Hepatocyte (in vitro differentiated cells): Measurements from ENCODE around the gene C9orf43. TPM values are rescaled to one million over a fixed set of nuclear protein-coding genes. Genes with fewer than 3 reads are reported as not detected.

Experiments used
- DNase-seq: peaks from one replicate; pipeline ENCODE4 v3.0.0-alpha.2; 2016; ENCODE audit warnings: low spot score
- H2AFZ ChIP-seq: fragments of 200-600 bp; sonication (generic); 2 replicates; pipeline ENCODE4 v1.6.0; 2016; ENCODE audit warnings: antibody characterized with exemption, mild to moderate bottlenecking
- H3K27ac ChIP-seq: fragments of 200-600 bp; sonication (generic); 2 replicates; pipeline ENCODE4 v1.5.1; 2016; ENCODE audit warnings: mild to moderate bottlenecking
- H3K27me3 ChIP-seq: fragments of 200-600 bp; sonication (generic); 2 replicates; pipeline ENCODE4 v1.6.1; 2016
- H3K36me3 ChIP-seq: fragments of 200-600 bp; sonication (generic); replicated peaks from 2 replicates; pipeline ENCODE4 v1.5.1; 2016; ENCODE audit warnings: low read depth; ENCODE audit not compliant: insufficient read depth
- H3K4me1 ChIP-seq: fragments of 200-600 bp; sonication (generic); 2 replicates; pipeline ENCODE4 v1.5.1; 2016; ENCODE audit warnings: mild to moderate bottlenecking, moderate library complexity; ENCODE audit not compliant: insufficient read depth
- H3K4me2 ChIP-seq: fragments of 200-600 bp; sonication (generic); 2 replicates; pipeline ENCODE4 v1.6.0; 2016
- H3K4me3 ChIP-seq: fragments of 200-600 bp; sonication (generic); 2 replicates; pipeline ENCODE4 v1.5.1; 2016; ENCODE audit warnings: mild to moderate bottlenecking
- H3K79me2 ChIP-seq: fragments of 200-600 bp; sonication (generic); 2 replicates; pipeline ENCODE4 v1.6.0; 2017; ENCODE audit warnings: mild to moderate bottlenecking
- H3K9me2 ChIP-seq: fragments of 200-600 bp; sonication (generic); replicated peaks from 2 replicates; pipeline ENCODE4 v1.6.0; 2017; ENCODE audit warnings: mild to moderate bottlenecking; ENCODE audit not compliant: insufficient read depth
- H3K9me3 ChIP-seq: fragments of 200-600 bp; sonication (generic); 2 replicates; pipeline ENCODE4 v1.5.1; 2016; ENCODE audit warnings: low read depth, mild to moderate bottlenecking
- H4K20me1 ChIP-seq: fragments of 200-600 bp; sonication (generic); 2 replicates; pipeline ENCODE4 v1.6.0; 2016; ENCODE audit warnings: mild to moderate bottlenecking; ENCODE audit not compliant: insufficient read depth, poor library complexity, severe bottlenecking
- CTCF ChIP-seq: fragments of 200-600 bp; sonication (generic); IDR thresholded peaks from 2 replicates; pipeline ENCODE4 v1.5.1; 2016; ENCODE audit warnings: antibody characterized with exemption, mild to moderate bottlenecking; ENCODE audit not compliant: poor library complexity
- EZH2 ChIP-seq: fragments of 200-600 bp; sonication (generic); IDR thresholded peaks from 2 replicates; pipeline ENCODE4 v1.6.1; 2016; ENCODE audit warnings: antibody characterized with exemption, mild to moderate bottlenecking, borderline replicate concordance
- EZH2phosphoT487 ChIP-seq: fragments of 200-600 bp; sonication (generic); IDR thresholded peaks from one replicate; pipeline ENCODE4 v1.6.1; 2018; ENCODE audit warnings: antibody characterized with exemption, mild to moderate bottlenecking, low read depth, moderate library complexity; ENCODE audit not compliant: unreplicated experiment, severe bottlenecking
- WGBS: methylation state at CpG from one replicate; pipeline ENCODE4 v1.1.6; 2016; ENCODE audit warnings: low lambda C conversion rate; ENCODE audit errors: missing lambda C conversion rate; 5-methylcytosine and 5-hydroxymethylcytosine counted together
- polyA plus RNA-seq: library from polyadenylated mRNA; unstranded; fragments of >200 nt; fragmentation: Nextera tagmentation; extraction: Ambion mirVana; gene quantifications from 2 replicates; pipeline ENCODE4 v1.2.1, GENCODE V29; 2016
- total RNA-seq: library from RNA; depleted of rRNA; stranded (reverse); fragments of >200 nt; gene quantifications from 2 replicates; pipeline ENCODE4 v1.2.3, GENCODE V29; 2014

C9orf43 gene
- total and polyA plus RNA-seq, 2 experiments from 2014 or later, result 0.53 to 0.69 TPM

- 96% methylated on average over 5 of the region's 5 CpGs for WGBS
- no peak for DNase-seq
- Histone ChIP-seq H3K27me3 (no peaks in the 10 kb centered on the region), H3K4me2 (no peak overlapping the region), H3K4me1 (no peaks in the 10 kb centered on the region), H4K20me1 (no peaks in the 10 kb centered on the region), H3K79me2 (peaks cover 22% of the 10 kb centered on the region), H3K4me3 (no peak overlapping the region), H3K9me2 (no peaks in the 10 kb centered on the region), H3K36me3 (no peaks in the 10 kb centered on the region), H3K9me3 (no peaks in the 10 kb centered on the region), H2AFZ (no peak overlapping the region), H3K27ac (no peak overlapping the region)
- TF ChIP-seq CTCF (no peak), EZH2 (no peak), EZH2phosphoT487 (no peak)
These were observed 61.7 kb downstream of the C9orf43 start for GRCh38 chr9:113472199-113472598.

- Histone ChIP-seq H4K20me1 (no peaks in the 10 kb centered on the region), H3K9me2 (no peaks in the 10 kb centered on the region), H3K4me2 (no peak overlapping the region), H3K27me3 (no peaks in the 10 kb centered on the region), H2AFZ (no peak overlapping the region), H3K27ac (no peak overlapping the region), H3K9me3 (no peaks in the 10 kb centered on the region), H3K4me3 (no peak overlapping the region), H3K4me1 (no peaks in the 10 kb centered on the region), H3K79me2 (peaks cover 8% of the 10 kb centered on the region), H3K36me3 (no peaks in the 10 kb centered on the region)
- no peak for TF ChIP-seq CTCF
- no peak for TF ChIP-seq EZH2phosphoT487
- TF ChIP-seq EZH2, result no peak
- 60% methylated on average over 8 of the region's 8 CpGs for WGBS
- DNase-seq, result peak; percentile 9
These were observed 63.9 kb downstream of the C9orf43 start for GRCh38 chr9:113474360-113475028.

- no peaks in the 10 kb centered on the region for H3K9me3 ChIP-seq
- H3K79me2 ChIP-seq, result peaks cover 8% of the 10 kb centered on the region
- no peaks in the 10 kb centered on the region for H4K20me1 ChIP-seq
- 98% methylated on average over 2 of the region's 2 CpGs for WGBS
- H3K27ac ChIP-seq, result no peak overlapping the region
- no peaks in the 10 kb centered on the region for H3K27me3 ChIP-seq
- TF ChIP-seq EZH2phosphoT487 (no peak), EZH2 (no peak), CTCF (no peak)
- H3K36me3 ChIP-seq, result no peaks in the 10 kb centered on the region
- H3K4me1 ChIP-seq, result no peaks in the 10 kb centered on the region
- no peak overlapping the region for H3K4me3 ChIP-seq
- H3K4me2 ChIP-seq, result no peak overlapping the region
- no peaks in the 10 kb centered on the region for H3K9me2 ChIP-seq
- no peak overlapping the region for H2AFZ ChIP-seq
- DNase-seq, result no peak
These were observed 64.5 kb downstream of the C9orf43 start for GRCh38 chr9:113475031-113475430.
